Measurements from ENCODE around the gene ADAMTS15.

The ADAMTS15 gene

DNA sequence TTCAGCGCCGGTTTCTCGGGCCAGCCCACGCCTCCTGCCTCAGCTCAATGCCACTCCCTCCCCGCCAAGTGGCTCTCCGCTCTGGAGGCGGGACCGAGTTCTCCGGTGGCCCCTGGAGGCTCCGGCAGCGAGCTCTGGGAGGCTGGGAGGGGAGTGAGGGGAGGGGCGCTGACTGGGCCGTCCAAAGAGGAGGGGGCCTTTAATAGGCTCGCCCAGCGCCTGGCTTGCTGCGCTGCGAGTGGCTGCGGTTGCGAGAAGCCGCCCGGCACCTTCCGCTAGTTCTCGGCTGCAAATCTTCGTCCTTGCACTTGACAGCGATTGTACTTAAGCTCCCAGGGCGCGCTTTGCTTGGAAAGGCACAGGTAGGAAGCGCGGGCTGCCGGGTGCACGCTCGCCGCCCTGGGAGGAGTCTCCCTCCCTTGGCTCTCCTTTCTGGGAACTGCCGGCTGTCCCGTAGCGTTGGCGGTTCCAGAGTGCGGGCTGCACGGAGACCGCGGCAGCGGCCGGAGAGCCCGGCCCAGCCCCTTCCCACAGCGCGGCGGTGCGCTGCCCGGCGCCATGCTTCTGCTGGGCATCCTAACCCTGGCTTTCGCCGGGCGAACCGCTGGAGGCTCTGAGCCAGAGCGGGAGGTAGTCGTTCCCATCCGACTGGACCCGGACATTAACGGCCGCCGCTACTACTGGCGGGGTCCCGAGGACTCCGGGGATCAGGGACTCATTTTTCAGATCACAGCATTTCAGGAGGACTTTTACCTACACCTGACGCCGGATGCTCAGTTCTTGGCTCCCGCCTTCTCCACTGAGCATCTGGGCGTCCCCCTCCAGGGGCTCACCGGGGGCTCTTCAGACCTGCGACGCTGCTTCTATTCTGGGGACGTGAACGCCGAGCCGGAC is at the start of gene ADAMTS15:
TSS of gene ADAMTS15 (plus strand) at position 230 of the 894 bp plus-strand sequence. CDS start at position 559, 329 bp downstream.
- Histone ChIP-seq H3K9me3 (ENCODE audit: control insufficient read depth, insufficient read depth, low read length) (no peaks in the 10 kb centered on the region), H3K4me3 (ENCODE audit: low read depth, low read length) (peak within 1 kb of the TSS; percentile 57), H3K27me3 (ENCODE audit: control insufficient read depth, insufficient read depth, low read length) (peaks cover 77% of the 10 kb centered on the region), H3K27ac (ENCODE audit: low read depth, low read length) (no peak within 1 kb of the TSS), H3K36me3 (ENCODE audit: control insufficient read depth, insufficient read depth, low read length) (no peaks in the 10 kb centered on the region), H3K4me1 (ENCODE audit: control insufficient read depth, insufficient read depth, low read length) (no peaks in the 10 kb centered on the region; the same call in 1 of the 2 replicates), H3K9ac (ENCODE audit: low read depth, low read length) (no peak within 1 kb of the TSS)

- H3K4me3 ChIP-seq (ENCODE audit: low read depth, low read length), result no peak overlapping the region
Observed at GRCh38 chr11:130399196-130399595, 49.2 kb upstream of the ADAMTS15 start.

GRCh38 chr11:130400781-130401483 is 47.5 kb upstream of the ADAMTS15 start:
- Histone ChIP-seq H3K4me1 (ENCODE audit: control insufficient read depth, insufficient read depth, low read length) (peaks cover 16% of the 10 kb centered on the region), H3K36me3 (ENCODE audit: control insufficient read depth, insufficient read depth, low read length) (no peaks in the 10 kb centered on the region), H3K4me3 (ENCODE audit: low read depth, low read length) (no peak overlapping the region), H3K9ac (ENCODE audit: low read depth, low read length) (no peak overlapping the region), H3K27me3 (ENCODE audit: control insufficient read depth, insufficient read depth, low read length) (no peaks in the 10 kb centered on the region), H3K27ac (ENCODE audit: low read depth, low read length) (no peak overlapping the region), H3K9me3 (ENCODE audit: control insufficient read depth, insufficient read depth, low read length) (no peaks in the 10 kb centered on the region)

More at GRCh38 chr11:130399196-130399595, 49.2 kb upstream of the ADAMTS15 start:
- Histone ChIP-seq H3K36me3 (ENCODE audit: control insufficient read depth, insufficient read depth, low read length) (no peaks in the 10 kb centered on the region), H3K27me3 (ENCODE audit: control insufficient read depth, insufficient read depth, low read length) (no peaks in the 10 kb centered on the region), H3K9ac (ENCODE audit: low read depth, low read length) (no peak overlapping the region), H3K9me3 (ENCODE audit: control insufficient read depth, insufficient read depth, low read length) (no peaks in the 10 kb centered on the region), H3K4me1 (ENCODE audit: control insufficient read depth, insufficient read depth, low read length) (peaks cover 11% of the 10 kb centered on the region), H3K27ac (ENCODE audit: low read depth, low read length) (no peak overlapping the region)

GRCh38 chr11:130402570-130402969 is 45.9 kb upstream of the ADAMTS15 start:
- Histone ChIP-seq H3K4me3 (ENCODE audit: low read depth, low read length) (no peak overlapping the region), H3K9ac (ENCODE audit: low read depth, low read length) (no peak overlapping the region), H3K27ac (ENCODE audit: low read depth, low read length) (no peak overlapping the region), H3K27me3 (ENCODE audit: control insufficient read depth, insufficient read depth, low read length) (no peaks in the 10 kb centered on the region), H3K36me3 (ENCODE audit: control insufficient read depth, insufficient read depth, low read length) (no peaks in the 10 kb centered on the region), H3K4me1 (ENCODE audit: control insufficient read depth, insufficient read depth, low read length) (peaks cover 16% of the 10 kb centered on the region), H3K9me3 (ENCODE audit: control insufficient read depth, insufficient read depth, low read length) (no peaks in the 10 kb centered on the region)

- H3K4me3 ChIP-seq (ENCODE audit: low read depth, low read length), result no peak overlapping the region
- peaks cover 16% of the 10 kb centered on the region for H3K4me1 ChIP-seq (ENCODE audit: control insufficient read depth, insufficient read depth, low read length)
- no peaks in the 10 kb centered on the region for H3K27me3 ChIP-seq (ENCODE audit: control insufficient read depth, insufficient read depth, low read length)
- H3K36me3 ChIP-seq (ENCODE audit: control insufficient read depth, insufficient read depth, low read length), result no peaks in the 10 kb centered on the region
- peak overlapping the region; percentile 83 for H3K27ac ChIP-seq (ENCODE audit: low read depth, low read length)
- H3K9ac ChIP-seq (ENCODE audit: low read depth, low read length), result peak overlapping the region; percentile 14; the same call in 1 of the 2 replicates
- H3K9me3 ChIP-seq (ENCODE audit: control insufficient read depth, insufficient read depth, low read length), result no peaks in the 10 kb centered on the region
Observed at GRCh38 chr11:130403271-130403804, 45.1 kb upstream of the ADAMTS15 start.

GRCh38 chr11:130403967-130404366 is 44.5 kb upstream of the ADAMTS15 start:
- Histone ChIP-seq H3K4me1 (ENCODE audit: control insufficient read depth, insufficient read depth, low read length) (peaks cover 16% of the 10 kb centered on the region), H3K9ac (ENCODE audit: low read depth, low read length) (peak overlapping the region; percentile 14; the same call in 1 of the 2 replicates), H3K36me3 (ENCODE audit: control insufficient read depth, insufficient read depth, low read length) (no peaks in the 10 kb centered on the region), H3K27me3 (ENCODE audit: control insufficient read depth, insufficient read depth, low read length) (no peaks in the 10 kb centered on the region), H3K9me3 (ENCODE audit: control insufficient read depth, insufficient read depth, low read length) (no peaks in the 10 kb centered on the region), H3K4me3 (ENCODE audit: low read depth, low read length) (0 out of 2 replicates have a peak overlapping the region, but pooled peaks have one; percentile 18), H3K27ac (ENCODE audit: low read depth, low read length) (peak overlapping the region; percentile 83)

- Histone ChIP-seq H3K27me3 (ENCODE audit: control insufficient read depth, insufficient read depth, low read length) (no peaks in the 10 kb centered on the region), H3K27ac (ENCODE audit: low read depth, low read length) (peak overlapping the region; percentile 33), H3K4me3 (ENCODE audit: low read depth, low read length) (no peak overlapping the region), H3K4me1 (ENCODE audit: control insufficient read depth, insufficient read depth, low read length) (peaks cover 16% of the 10 kb centered on the region), H3K36me3 (ENCODE audit: control insufficient read depth, insufficient read depth, low read length) (no peaks in the 10 kb centered on the region), H3K9ac (ENCODE audit: low read depth, low read length) (no peak overlapping the region), H3K9me3 (ENCODE audit: control insufficient read depth, insufficient read depth, low read length) (no peaks in the 10 kb centered on the region)
Observed at GRCh38 chr11:130404727-130405126, 43.7 kb upstream of the ADAMTS15 start.

DNA sequence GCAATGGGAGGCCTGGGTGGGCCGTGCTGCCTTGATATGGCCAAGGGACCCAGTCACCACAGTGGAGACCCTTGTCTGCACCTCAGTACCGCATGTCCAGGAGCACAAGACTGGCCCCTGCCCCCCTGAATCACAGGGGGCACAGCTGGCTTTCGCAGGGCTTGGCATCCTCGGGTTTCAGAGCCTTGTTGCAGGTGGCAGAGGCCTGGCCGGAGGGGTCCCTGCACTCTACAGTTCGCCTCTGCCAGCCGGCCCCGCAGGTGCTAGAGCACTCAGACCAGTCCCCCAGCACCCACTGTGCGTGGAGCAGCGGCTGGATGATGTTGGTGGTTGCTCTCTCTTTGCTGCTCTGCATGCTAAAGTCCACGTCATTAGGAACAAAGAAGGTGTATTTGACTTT is 43.0 kb upstream of the ADAMTS15 start:
- H3K9me3 ChIP-seq (ENCODE audit: control insufficient read depth, insufficient read depth, low read length), result no peaks in the 10 kb centered on the region
- H3K27me3 ChIP-seq (ENCODE audit: control insufficient read depth, insufficient read depth, low read length), result no peaks in the 10 kb centered on the region; the same call in 1 of the 2 replicates
- H3K4me3 ChIP-seq (ENCODE audit: low read depth, low read length), result no peak overlapping the region
- no peak overlapping the region for H3K27ac ChIP-seq (ENCODE audit: low read depth, low read length)
- H3K9ac ChIP-seq (ENCODE audit: low read depth, low read length), result no peak overlapping the region
- no peaks in the 10 kb centered on the region for H3K36me3 ChIP-seq (ENCODE audit: control insufficient read depth, insufficient read depth, low read length)
- H3K4me1 ChIP-seq (ENCODE audit: control insufficient read depth, insufficient read depth, low read length), result peaks cover 16% of the 10 kb centered on the region

GRCh38 chr11:130407978-130408377 is 40.5 kb upstream of the ADAMTS15 start:
- Histone ChIP-seq H3K4me1 (ENCODE audit: control insufficient read depth, insufficient read depth, low read length) (peaks cover 15% of the 10 kb centered on the region), H3K27me3 (ENCODE audit: control insufficient read depth, insufficient read depth, low read length) (no peaks in the 10 kb centered on the region; the same call in 1 of the 2 replicates), H3K9me3 (ENCODE audit: control insufficient read depth, insufficient read depth, low read length) (no peaks in the 10 kb centered on the region), H3K36me3 (ENCODE audit: control insufficient read depth, insufficient read depth, low read length) (no peaks in the 10 kb centered on the region), H3K27ac (ENCODE audit: low read depth, low read length) (no peak overlapping the region), H3K9ac (ENCODE audit: low read depth, low read length) (no peak overlapping the region), H3K4me3 (ENCODE audit: low read depth, low read length) (no peak overlapping the region)

DNA sequence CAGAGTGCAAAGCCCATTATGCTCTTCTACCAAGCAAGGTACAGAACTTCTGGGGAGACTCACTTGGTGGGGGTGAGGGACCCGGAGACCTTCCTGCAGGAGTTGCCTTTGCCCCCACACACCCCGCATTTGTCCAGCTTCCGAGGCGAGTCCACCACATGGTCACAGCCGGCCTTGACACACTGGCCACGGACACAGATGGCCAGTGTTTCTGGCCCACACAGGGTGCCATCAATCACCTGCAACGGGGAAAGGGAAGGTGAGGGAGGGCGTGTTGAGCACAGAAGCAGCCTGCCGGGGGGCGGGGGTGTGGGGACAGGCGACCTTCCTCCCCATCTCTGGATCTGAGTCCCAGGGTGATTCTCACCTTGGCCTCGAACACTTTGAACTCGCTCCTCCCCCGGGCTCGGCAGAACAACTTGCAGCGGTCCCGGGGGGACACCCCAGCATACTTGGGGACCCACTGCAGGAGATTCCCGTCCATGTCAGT is 40.0 kb upstream of the ADAMTS15 start:
- Histone ChIP-seq H3K9ac (ENCODE audit: low read depth, low read length) (no peak overlapping the region), H3K36me3 (ENCODE audit: control insufficient read depth, insufficient read depth, low read length) (no peaks in the 10 kb centered on the region), H3K4me1 (ENCODE audit: control insufficient read depth, insufficient read depth, low read length) (peaks cover 11% of the 10 kb centered on the region), H3K27me3 (ENCODE audit: control insufficient read depth, insufficient read depth, low read length) (no peaks in the 10 kb centered on the region; the same call in 1 of the 2 replicates), H3K4me3 (ENCODE audit: low read depth, low read length) (no peak overlapping the region), H3K9me3 (ENCODE audit: control insufficient read depth, insufficient read depth, low read length) (no peaks in the 10 kb centered on the region), H3K27ac (ENCODE audit: low read depth, low read length) (no peak overlapping the region)

Measured in HUES48 (cell line).